Stimulated activated CD4-positive, alpha-beta T cell treated with anti-CD3 and anti-CD28 coated beads, Interleukin-15, amount 100 ng/mL, for 24 hours (primary cell): Measurements from ENCODE around the gene TMEM167B.
A peak's percentile ranks its signal among the peaks of the same experiment; 100 is the strongest.
"Not testable (repeated sequence)": the region's sequence is repeated elsewhere in the genome, so short reads cannot be mapped to it uniquely, and the experiment has no call there.

Experiments
- DNase-seq: peaks from one replicate; pipeline ENCODE4 v3.0.0-alpha.2; 2020

The TMEM167B gene

DNA sequence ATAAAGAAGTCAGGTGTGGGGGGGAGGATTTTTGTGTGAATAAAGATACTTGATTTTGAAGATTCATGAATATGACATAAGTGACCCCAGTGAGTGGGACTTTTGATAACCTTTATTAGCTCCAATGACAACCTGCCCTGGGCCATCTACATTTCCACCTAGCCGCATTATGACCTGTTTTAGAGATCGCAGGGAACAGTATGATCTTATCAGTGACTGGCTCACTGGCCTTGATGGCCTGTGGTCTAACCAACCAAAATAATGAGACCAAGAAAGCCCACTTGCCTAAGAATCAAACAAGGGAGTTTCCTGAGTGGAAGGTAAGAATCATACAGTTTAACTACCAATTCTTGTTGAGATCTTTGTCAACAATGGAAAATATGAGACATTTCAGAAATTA is 25.1 kb downstream of the TMEM167B start:
- peak; percentile 35 for DNase-seq

- DNase-seq, result no peak
These were observed 25.7 kb downstream of the TMEM167B start for GRCh38 chr1:109116286-109116685.

- DNase-seq, result no peak
These were observed 27.5 kb downstream of the TMEM167B start for GRCh38 chr1:109118089-109118488.

DNA sequence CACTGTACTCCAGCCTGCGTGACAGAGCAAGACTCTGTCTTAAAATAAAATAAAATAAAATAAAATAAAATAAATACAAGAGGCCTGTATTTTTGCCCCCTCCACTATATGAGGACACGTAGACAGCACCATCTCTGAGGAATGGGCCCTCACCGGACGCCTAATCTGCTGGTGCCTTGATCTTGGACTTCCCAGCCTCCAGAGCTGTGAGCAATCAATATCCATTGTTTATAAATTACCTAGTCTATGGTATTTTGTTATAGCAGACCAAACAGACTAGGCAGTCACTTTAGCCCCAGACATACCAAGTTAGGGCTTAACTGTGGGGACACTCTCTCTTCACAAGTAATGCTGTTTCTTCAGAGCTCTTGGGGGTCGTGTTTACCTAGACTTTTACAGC is 29.8 kb downstream of the TMEM167B start:
- DNase-seq, result no peak

- DNase-seq, result no peak
These were observed 40.5 kb downstream of the TMEM167B start for GRCh38 chr1:109131059-109131458.

DNA sequence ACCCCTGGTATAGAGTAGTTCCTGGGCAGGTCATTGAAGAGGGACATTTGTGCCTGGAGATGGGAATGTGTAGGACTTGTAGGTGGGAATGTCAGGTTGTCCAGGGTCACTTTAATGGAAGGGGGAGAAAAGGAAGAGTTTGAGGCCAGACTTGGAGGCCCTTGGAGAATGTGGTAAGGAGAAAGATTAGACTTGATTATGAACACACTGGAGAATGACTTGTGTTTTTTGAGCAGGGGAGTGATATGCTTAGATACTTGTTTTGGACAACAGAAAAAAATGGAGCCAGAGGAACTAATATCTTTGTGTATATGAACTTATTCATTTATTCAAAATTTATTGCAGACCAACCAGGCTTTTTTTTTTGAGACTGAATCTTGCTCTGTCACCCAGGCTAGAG is 41.2 kb downstream of the TMEM167B start:
- no peak for DNase-seq

DNA sequence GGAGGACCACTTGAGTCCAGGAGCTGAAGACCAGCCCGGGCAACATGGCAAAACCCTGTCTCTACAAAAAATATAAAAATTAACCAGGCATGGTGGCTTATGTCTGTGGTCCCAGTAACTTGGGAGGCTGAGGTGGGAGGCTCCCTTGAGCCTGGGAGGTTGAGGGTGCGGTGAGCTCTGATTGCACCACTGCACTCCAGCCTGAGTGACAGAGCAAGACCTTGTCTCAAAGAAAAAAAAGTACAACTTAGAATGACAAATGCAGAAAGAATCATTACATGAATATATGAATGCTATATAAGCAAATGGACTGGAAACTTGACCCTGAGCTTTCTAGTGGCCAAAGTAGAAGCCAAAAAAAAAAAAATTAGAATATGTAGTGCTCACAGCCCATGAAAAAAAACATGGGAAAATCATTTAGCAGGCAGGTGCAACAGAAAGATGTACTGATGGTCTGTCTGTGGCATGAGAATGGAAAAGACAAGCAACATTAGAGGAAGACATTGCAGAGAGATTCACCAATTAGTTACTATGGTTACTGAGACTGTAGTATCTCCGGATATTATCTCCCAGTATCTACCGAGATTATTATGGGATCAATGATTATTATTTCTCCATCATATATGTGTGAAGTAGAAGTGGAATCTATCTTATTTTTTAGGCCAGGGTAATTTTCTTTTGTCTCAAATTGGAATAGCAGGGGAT is 42.6 kb downstream of the TMEM167B start:
- no peak for DNase-seq

DNA sequence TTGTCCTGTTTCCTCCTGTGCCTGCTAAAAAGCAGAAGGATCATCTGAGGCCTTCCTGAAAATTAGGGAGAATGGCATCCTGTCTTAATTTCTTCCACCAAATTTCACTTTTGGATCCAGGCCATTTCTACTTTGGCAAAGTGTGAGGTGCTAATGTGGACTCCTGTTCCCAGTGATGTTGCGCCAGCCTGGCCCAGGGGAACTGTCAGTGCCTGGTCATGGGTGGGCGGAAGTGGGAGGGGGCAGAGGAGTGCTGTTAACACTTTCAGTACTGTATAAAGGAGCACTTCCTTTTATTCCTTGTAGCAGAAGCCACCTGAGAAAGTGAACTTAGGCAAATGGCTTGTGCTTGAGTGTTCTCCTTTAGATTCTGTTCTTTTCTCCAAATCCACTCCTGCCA is 43.3 kb downstream of the TMEM167B start:
- peak; percentile 32 for DNase-seq

DNA sequence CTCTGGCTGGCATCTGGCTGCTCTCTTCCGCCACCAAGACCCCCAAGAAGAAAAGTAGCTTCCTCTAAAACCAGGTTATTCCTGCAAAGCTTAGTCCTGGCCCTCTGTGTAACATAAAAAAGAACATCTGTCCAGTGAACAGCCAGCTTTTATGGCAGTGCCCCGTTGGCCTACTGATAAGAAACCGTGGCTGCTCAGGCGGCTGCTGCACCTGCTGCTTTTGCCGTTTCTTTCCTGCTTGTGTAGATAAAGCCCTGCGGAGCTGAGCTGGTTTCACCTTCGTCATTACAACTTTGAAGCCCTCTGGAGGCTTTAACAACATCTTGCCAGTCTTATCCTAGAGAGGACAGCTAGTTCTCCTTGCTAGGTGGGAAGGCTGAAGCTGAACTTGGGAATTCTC is 43.9 kb downstream of the TMEM167B start:
- DNase-seq, result no peak

- no peak for DNase-seq
These were observed 45.4 kb downstream of the TMEM167B start for GRCh38 chr1:109135940-109136339.

- no peak for DNase-seq
These were observed 46.2 kb downstream of the TMEM167B start for GRCh38 chr1:109136766-109137165.

GRCh38 chr1:109137958-109138357 is 47.4 kb downstream of the TMEM167B start:
- no peak for DNase-seq

DNA sequence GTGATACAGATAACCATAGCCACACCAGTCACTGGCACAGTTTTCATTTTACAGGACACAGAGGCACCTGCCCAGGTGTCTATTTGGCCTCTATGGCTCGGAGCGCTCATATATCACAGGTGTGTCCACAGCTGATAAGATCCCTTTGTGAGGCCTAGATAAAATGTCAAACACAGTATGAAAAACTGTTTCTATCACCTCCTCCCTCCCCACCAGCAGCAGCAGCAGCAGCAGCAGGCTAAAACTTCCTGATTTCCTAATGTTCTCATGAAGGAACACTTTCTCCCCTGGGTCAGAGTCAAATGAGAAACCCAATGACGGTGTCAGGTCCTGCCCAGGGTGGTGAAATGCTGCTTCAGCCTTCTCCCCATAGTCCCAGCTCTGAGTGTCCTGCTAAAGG is 47.8 kb downstream of the TMEM167B start:
- DNase-seq, result no peak

DNA sequence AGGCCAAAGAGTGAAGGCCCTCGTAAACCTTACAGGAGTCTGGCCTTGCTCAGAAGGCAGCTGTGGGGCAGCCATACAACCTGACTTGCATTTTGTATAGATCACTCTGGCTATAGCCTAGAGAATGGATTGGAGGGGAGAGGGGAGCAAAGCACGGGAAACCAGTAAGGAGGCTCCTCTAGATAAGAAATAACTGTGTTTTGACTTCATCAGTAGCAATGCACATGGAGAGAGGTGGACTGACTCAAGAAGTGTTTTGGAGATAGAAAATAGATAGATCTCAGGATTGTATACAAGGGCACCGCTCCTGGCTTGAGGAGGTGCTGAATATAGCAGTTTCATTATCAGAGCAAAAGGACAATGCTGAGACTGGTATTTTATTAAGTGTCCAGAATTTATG is 49.8 kb downstream of the TMEM167B start:
- DNase-seq, result no peak

- DNase-seq, result no peak
These were observed 51.7 kb downstream of the TMEM167B start for GRCh38 chr1:109142260-109142659.

- DNase-seq, result not testable (repeated sequence)
These were observed 52.2 kb downstream of the TMEM167B start for GRCh38 chr1:109142725-109143124.
